ENCODE measurements around the gene HSPA12A. TPM values are rescaled to one million over a fixed set of nuclear protein-coding genes. Genes with fewer than 3 reads are reported as not detected.

Gene HSPA12A
- polyA plus RNA-seq, 2 of the 4 experiments (the other 2 are of a cell fraction) = 16.9 to 17.0 TPM

GRCh38 chr10:116694927-116695268, 47.5 kb downstream of the HSPA12A start:
- TF ChIP-seq JUNB (IDR thresholded peaks at IDR 0.05) (no peak), ESRRA (IDR thresholded peaks at IDR 0.05; ENCODE audit: borderline replicate concordance, low read length) (no peak), CBX2 (IDR thresholded peaks at IDR 0.05; ENCODE audit: borderline replicate concordance, low read depth) (no peak), HDAC2 (IDR thresholded peaks at IDR 0.05) (no peak), TFCP2L1 (CRISPR knock-in tag; IDR thresholded peaks at IDR 0.05) (no peak), KDM5A (IDR thresholded peaks at IDR 0.05) (no peak), HOXA7 (CRISPR knock-in tag; IDR thresholded peaks at IDR 0.05) (no peak)
- TF ChIP-seq, protein P1, sequence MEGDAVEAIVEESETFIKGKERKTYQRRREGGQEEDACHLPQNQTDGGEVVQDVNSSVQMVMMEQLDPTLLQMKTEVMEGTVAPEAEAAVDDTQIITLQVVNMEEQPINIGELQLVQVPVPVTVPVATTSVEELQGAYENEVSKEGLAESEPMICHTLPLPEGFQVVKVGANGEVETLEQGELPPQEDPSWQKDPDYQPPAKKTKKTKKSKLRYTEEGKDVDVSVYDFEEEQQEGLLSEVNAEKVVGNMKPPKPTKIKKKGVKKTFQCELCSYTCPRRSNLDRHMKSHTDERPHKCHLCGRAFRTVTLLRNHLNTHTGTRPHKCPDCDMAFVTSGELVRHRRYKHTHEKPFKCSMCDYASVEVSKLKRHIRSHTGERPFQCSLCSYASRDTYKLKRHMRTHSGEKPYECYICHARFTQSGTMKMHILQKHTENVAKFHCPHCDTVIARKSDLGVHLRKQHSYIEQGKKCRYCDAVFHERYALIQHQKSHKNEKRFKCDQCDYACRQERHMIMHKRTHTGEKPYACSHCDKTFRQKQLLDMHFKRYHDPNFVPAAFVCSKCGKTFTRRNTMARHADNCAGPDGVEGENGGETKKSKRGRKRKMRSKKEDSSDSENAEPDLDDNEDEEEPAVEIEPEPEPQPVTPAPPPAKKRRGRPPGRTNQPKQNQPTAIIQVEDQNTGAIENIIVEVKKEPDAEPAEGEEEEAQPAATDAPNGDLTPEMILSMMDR (IDR thresholded peaks at IDR 0.05) = no peak
- TF ChIP-seq, protein P2, sequence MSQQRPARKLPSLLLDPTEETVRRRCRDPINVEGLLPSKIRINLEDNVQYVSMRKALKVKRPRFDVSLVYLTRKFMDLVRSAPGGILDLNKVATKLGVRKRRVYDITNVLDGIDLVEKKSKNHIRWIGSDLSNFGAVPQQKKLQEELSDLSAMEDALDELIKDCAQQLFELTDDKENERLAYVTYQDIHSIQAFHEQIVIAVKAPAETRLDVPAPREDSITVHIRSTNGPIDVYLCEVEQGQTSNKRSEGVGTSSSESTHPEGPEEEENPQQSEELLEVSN (IDR thresholded peaks at IDR 0.05; ENCODE audit: borderline replicate concordance, low read depth) = no peak
- ChIA-PET POLR2A (no interaction called here), CTCF (interaction anchor here (5.0 kb wide), 1 partner anchor 12 kb away, joined by 36 read pairs; no protein-coding TSS in a partner anchor)
- Histone ChIP-seq H3K4me2 (no peak overlapping the region), H3K27ac (no peak overlapping the region), H3K4me1 (no peaks in the 10 kb centered on the region), H3K4me3 (no peak overlapping the region), H3K9me3 (no peaks in the 10 kb centered on the region)
- DNase-seq (ENCODE audit: low read depth in 1 of 2, low spot score in 1 of 2) (no peak), ATAC-seq (no peak), FAIRE-seq (no peak)
- WGBS (ENCODE audit: missing lambda C conversion rate) = 89% methylated on average over 3 of the region's 3 CpGs

DNA sequence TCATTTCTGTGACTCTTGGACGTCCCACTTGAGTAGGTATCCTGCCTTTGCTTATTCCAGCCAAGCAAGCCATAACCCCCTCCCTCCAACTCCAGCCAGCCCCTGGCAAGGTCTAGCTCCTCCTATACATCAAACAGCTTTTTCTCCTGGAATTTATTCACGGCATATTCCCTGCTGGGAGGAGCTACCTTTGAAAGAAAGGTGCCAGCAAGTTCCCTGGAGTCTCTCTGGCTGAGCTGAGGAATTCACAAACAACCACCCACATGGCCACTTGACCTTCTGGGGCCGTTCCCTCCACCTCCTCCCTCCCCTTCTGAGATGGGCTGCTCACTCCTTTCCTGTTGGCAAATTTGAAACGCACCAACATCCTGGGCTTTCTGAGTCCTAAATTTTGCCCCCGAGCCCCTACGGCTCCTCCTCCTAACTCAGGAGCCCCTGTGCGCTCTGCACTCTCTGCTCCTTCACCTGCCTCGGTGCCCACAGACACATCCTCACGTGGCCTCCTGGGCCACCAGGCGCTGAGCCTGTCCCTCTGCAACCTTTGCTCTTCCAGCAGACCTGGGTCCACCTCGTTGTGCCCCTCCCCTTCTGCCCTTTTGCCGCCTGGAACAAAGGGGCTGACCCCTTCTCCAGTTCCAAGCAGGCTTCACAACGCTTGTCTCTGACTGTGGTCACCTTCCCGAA, 48.0 kb downstream of the HSPA12A start:
- Histone ChIP-seq H3K9me3 (no peaks in the 10 kb centered on the region), H3K4me2 (no peak overlapping the region), H3K4me3 (no peak overlapping the region), H3K4me1 (no peaks in the 10 kb centered on the region), H3K27ac (no peak overlapping the region)
- DNase-seq (ENCODE audit: low read depth in 1 of 2, low spot score in 1 of 2) = no peak
- no peak for ATAC-seq
- CTCF ChIA-PET = interaction anchor here (4.8 to 5.0 kb wide), 2 partner anchors 12 to 93 kb away, joined by 30 to 36 read pairs; no protein-coding TSS in a partner anchor
- no peak for TF ChIP-seq EHF (CRISPR knock-in tag; IDR thresholded peaks at IDR 0.05)
- no peak for TF ChIP-seq GATA3 (IDR thresholded peaks at IDR 0.05; ENCODE audit: borderline replicate concordance)
- no peak for TF ChIP-seq TFCP2L1 (CRISPR knock-in tag; IDR thresholded peaks at IDR 0.05)
- TF ChIP-seq RFX5 (IDR thresholded peaks at IDR 0.05) = no peak
- TF ChIP-seq PBX3 (IDR thresholded peaks at IDR 0.05) = no peak
- no peak for TF ChIP-seq BCL3 (IDR thresholded peaks at IDR 0.05)
- TF ChIP-seq RAD21 (conservative IDR thresholded peaks at IDR 0.05 in 1 of 2, IDR thresholded peaks at IDR 0.05 in 1 of 2) = no peak
- TF ChIP-seq ESRRA (IDR thresholded peaks at IDR 0.05; ENCODE audit: borderline replicate concordance, low read length) = no peak
- no peak for TF ChIP-seq USF2 (IDR thresholded peaks at IDR 0.05)
- no peak for TF ChIP-seq FOXS1 (CRISPR knock-in tag; IDR thresholded peaks at IDR 0.05)
- no peak for TF ChIP-seq JUNB (IDR thresholded peaks at IDR 0.05)
- no peak for TF ChIP-seq KDM5A (IDR thresholded peaks at IDR 0.05)
- TF ChIP-seq NPAS2 (CRISPR knock-in tag; IDR thresholded peaks at IDR 0.05; ENCODE audit: borderline replicate concordance) = no peak
- no peak for TF ChIP-seq FOSB (CRISPR knock-in tag; IDR thresholded peaks at IDR 0.05)
- TF ChIP-seq POLR2A (IDR thresholded peaks at IDR 0.05; ENCODE audit: low read length) = no peak
- TF ChIP-seq FOSL2 (IDR thresholded peaks at IDR 0.05) = no peak
- TF ChIP-seq FOSL2 (CRISPR knock-in tag; IDR thresholded peaks at IDR 0.05) = no peak
- no peak for TF ChIP-seq EHMT2 (IDR thresholded peaks at IDR 0.05; ENCODE audit: low read depth)
- WGBS (ENCODE audit: missing lambda C conversion rate) = 79% methylated on average over 14 of the region's 14 CpGs
- POLR2A ChIA-PET = no interaction called here
- FAIRE-seq = no peak
